ENCODE data around the gene MASP1.
"Not testable (repeated sequence)": the region's sequence is repeated elsewhere in the genome, so short reads cannot be mapped to it uniquely, and the experiment has no call there.

Gene MASP1

DNA sequence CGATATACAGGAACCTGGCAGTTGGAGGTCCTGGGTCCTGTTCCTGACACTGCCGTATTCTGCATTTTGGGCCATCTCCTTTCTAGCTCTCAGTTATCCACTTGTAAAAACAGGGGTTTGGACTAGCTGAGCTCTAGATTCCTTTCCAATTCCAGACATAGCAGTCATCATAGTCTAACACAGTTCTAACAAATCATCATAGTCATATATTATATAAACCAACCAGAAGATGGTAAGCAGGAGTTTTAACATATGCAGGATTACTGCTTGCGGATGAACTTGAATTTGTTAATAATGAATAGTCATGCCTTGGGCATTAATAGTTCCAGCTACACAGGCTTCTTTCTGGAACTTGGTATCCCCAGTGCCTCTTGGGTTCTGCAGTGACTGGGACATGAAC is 26.6 kb downstream of the MASP1 start:
- no peak for DNase-seq

DNA sequence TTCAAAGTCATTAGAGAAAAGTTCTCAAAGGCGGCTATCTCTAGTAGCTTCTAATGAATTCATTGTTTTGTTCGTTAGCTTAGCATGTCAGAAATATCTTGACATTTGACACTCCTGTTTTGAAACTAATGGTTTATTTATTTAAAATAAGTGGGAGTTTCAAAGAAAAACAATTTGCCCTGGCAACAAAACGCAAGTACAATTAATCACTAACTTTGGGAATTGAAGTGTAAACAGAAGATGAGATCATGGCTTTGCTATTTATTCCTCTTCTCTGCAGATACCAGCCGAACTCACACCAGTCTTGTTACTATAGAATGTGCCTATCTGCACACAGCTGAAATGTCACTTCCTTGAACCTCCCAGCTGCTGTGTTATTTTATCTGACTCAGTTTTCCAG is 27.5 kb downstream of the MASP1 start:
- DNase-seq: no peak

DNA sequence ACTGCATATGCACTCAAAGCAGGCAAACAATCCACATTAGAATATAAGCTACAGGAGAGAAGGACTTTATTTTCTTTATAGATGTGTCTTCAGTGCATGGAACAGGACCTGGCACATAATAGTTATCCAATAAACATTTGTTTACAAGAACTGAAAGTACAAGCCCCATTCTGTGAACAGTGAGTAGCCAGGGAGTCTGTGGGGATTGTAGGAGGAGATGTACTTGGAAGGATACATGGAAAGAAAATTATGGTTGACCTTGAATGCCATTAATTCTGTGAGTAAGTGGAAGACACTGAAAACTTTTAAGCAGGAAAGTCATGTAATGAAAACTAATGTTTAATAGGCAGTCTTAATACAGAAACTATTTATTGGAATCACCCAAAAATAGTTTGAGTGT is 28.3 kb downstream of the MASP1 start:
- no peak for DNase-seq

DNA sequence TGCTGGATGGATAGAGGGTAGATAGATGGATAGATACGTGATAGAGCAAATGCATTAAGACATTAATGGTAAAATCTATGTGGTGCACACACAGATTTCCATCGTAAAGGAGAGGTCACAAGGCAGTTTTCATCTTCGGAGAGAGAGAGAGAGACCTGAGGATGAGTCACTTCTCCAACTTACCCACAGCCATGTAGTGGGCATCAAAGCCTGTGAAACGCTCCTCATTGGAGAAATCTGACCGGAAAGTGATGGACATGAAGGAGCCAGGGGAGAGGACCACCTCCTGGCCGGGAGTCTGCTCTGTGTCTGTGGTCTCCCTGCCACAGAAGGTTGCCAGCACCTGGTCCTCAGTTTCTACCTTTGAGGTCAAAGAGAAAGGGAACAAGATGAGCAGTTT is 29.2 kb downstream of the MASP1 start:
- no peak for DNase-seq

DNA sequence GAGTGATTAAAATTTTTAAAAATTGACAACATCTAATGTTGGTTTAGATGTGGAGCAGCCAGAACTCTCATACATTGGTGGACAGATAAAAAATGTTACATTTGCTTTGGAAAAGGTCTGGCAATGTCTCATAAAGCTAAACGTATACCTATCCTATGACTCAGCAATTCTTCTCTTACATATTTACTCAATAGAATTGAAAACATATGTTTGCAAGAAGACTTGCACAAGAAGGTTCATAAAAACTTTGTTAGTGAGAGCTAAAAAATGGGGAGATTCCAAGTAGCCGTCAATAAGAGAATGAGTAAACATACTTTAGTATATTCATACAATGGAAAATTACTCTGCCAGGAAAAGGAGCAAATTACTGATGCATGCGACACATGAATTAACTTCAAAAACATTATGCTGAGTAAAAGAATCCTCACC is 30.0 kb downstream of the MASP1 start:
- no peak for DNase-seq

DNA sequence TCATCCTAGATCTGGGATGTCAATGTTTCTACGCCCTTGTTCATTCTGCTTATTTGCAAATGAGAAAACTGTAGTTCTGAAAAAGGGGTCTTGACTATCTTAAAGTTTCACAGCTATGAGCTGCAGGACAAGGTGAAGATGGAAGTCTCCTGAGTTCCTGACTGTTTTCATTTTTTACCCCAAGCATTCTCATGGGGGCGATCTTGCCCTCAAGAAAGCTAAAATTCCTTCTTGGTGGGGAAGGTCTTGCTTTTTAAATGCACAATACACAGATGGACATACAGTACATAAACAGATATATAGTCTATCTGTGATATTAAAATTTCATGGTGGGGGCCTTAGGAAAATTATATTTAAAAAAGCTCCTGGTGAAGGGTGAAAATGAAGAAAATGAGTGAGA is 32.4 kb downstream of the MASP1 start:
- no peak for DNase-seq

DNA sequence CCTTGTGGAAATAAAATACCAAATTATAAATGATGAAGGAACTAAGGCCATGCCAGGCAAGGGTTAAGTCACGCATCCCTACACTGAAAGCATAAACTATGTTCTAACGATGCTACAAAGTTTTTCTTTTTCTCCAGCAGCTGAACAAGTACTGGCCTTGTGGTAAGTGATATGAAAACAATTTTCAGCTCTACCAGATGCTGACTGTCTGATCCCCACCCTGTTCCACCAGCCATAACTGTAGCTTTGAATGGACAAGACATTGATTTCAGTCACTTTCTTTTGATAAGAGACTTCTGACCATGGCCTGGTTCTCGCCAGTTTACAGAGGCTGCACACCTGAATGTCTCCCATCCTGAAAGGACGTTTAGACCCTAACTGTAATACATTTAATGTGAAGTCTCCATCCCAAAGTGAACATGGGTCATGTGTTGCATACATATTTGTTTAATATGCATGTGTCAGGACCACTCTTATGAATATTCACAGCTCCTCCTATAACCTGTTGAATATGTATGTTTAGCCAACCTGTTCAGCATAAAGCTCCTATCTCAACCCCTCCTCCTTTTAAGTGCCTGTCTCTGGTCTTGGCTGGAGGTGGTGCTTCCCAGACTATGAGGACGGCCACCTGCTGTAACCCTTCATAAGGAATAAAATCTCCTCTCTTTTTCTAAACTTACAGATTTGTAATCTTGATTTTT is 33.4 kb downstream of the MASP1 start:
- no peak for DNase-seq

DNA sequence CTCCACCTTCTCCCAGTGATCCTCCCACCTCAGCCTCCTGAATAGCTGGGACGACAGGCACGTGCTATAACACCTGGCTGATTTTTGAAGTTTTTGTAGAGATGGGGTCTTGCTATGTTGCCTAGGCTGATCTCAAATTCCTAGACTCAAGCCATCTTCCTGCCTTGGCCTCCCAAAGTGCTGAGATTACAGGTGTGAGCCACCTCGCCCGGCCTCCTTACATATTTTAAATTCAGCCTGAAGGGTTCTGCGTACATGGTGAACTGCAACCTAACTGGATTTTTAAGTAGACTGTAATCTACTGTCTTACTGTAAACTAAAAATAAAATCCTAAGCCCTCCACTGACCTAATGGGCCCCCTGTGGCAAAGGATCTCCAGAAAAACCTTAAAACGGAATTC is 34.1 kb downstream of the MASP1 start:
- DNase-seq: no peak

DNA sequence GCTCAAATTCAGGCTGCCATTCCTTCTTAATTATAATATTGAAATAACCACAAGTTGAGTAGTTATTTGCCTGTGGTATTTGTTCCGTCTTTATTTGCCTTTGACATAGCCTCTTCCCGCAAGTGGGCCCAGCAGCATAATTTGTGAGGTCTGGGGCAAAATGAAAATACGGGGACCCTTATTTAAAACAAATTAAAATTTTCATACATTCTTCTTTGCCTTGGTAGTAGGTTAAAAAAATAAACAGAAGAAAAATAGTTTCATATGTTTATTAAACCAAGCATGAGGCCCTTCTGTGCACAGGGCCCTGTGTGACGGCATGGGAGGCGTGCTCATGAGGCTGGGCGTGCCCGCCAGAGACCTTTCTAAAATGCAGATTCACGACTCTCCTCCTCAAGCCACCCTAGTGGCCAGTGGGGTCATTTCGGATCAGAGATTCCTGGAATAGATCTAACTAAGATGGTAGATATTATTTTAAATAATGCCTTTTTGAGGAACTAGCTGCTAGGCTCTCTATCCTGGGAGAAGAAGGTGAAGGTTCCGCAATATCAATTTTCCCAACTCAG is 35.4 kb downstream of the MASP1 start:
- DNase-seq: no peak

DNA sequence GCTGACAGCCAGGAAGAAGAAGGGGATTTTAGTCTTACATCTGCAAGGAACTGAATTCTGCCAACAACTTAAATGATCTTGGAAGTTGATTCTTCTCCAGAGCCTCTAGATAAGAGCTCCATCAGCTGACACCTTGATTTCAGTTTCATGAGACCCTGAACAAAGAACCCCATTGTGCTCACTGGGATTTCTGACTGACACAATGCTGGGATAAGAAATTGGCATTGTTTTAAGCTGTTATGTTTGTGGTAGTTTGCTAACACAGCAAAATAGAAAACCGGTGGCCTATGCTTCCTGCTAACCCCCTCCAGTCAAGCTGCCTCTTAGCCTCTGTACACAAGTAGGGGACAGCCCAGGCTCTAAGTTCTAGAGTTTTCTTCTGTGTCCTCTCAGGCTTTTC is 36.2 kb downstream of the MASP1 start:
- no peak for DNase-seq

DNA sequence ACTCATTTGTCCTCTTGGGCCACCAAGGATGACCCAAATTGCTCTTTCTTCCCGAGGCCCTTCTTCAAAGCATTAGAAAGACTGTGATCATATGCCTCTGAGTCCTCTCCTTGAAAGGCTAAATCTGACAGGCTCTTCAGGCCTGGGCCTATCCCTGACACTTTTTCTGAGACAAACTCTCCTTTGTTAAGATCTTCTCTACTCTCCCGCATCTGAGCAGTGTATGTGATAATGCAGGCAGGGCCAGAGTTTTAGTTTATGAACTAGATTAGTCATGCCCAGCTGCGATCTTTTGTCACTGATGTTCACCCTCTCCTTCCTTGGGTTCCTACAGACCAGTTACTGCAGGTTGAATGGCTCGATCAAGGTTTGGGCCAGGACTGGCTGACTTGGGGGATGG is 39.2 kb downstream of the MASP1 start:
- DNase-seq: no peak

DNA sequence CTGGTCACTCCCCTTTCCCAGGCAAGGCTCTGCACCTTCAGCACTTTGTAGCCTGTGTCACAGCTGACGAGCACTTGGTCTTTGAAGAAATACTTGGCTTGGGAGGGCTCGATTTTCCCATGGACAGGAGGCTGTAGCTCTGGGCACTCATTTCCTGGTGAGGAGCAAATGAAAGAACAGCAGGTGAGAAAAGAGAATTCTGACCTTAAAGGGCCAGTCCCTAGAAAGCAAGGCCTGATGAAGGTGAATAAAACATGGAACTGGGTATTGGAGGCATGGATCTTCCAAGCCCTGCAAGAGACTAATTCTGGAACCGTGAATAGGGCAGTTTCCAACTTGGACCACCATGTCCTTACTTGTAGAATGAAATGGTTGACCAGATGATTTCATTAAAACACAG is 39.9 kb downstream of the MASP1 start:
- no peak for DNase-seq

DNA sequence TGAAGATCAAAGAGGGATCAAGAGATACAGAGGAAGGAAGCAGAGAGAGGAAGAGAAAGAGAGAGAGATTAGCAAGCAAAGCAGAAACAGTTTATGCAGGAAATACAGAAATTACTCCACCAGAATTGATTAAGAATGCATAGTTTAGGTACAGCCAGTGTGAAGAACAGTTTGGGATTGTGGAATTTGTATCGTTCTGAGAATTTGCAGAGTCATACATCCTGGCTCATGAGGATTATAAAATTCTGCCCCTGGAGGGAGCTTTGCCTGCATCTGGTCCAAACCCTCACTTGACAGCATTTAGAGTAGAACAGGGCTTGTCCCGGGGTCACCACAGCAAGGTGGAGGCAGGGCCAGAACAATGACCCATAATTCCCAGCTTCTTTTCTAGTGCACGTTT is 44.1 kb downstream of the MASP1 start:
- DNase-seq: no peak

DNA sequence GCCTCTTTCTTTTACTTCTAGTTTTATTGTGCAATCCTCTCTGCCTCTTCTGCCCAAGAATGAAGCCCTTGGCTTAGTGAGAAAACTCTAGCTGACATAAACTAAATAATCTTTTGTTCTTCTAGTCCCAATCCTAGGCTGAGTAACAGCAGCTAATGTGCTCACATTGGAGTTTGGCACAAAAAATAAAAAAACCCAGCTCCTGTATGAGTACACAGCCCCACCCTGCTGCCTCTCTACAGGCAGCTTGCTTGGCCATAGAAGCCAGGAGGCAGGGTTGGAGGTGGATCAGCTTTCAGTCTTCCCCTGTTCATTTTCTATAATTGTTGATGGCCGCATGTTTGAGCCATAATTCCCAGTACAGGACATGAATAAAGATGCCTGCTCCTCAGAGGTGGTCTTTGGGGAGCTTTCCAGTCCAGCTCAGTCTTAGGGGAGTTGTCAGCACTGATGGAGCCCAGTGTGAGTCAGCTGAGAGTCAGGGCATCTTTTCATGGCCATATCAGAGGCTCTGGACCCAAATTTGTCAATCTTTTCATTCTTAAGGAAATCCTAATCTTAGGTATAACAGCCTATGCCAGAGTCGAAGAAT is 47.5 kb downstream of the MASP1 start:
- no peak for DNase-seq

DNA sequence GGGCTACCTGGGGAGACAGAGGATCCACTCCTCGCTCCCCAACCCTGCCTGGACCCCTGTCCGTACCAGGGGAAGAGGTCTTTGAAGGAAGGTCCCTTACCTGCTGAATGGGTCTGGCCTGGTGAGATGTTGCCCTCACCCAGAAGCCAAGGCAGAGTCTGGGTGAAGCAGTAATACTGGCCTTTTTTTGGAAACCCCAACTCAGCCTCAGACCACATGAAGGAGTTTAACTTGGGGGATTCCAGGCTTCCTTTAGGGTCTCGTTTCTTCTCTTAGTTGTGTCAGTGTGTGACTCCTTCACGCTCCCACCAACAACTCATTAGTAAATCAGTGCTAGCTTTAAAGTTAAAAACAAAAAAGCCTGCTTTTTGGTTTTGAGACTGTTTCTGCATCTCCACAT is 48.6 kb downstream of the MASP1 start:
- no peak for DNase-seq

DNA sequence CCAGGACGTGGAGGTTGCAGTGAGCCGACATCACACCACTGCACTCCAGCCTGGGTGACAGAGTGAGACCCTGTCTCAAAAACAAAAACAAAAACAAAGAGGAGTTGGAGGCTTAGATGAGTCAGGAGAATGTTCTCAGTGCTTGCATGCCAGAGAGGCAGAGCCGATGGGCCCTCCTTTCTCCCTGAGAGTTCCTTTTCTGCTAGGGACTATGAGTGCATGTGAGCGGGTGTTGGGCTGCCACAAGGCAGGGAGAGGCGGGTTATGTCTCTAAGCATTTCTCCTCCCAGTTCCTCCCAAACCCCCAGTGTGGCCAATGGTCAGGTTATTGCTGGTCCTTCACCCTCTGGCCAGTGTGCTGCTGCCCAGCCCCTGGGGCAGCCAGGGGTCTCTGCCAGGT is 49.1 kb downstream of the MASP1 start:
- DNase-seq: no peak

DNA sequence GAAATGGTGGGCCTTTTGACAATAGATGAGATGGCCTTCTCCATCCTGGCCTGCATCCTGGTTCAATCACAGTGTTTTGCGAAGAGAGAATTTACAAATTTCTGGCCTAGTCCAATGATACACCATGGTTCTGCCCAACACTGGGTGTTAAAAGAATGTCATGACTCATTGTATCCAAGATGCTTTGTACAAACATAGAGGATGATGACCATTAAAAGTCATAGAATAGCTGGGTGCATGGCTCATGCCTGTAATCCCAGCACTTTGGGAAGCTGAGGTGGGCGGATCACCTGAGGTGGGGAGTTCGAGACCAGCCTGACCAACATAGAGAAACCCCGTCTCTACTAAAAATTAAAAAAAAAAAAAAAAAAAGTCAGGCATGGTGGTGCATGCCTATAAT is 52.7 kb downstream of the MASP1 start:
- DNase-seq: not testable (repeated sequence)

DNA sequence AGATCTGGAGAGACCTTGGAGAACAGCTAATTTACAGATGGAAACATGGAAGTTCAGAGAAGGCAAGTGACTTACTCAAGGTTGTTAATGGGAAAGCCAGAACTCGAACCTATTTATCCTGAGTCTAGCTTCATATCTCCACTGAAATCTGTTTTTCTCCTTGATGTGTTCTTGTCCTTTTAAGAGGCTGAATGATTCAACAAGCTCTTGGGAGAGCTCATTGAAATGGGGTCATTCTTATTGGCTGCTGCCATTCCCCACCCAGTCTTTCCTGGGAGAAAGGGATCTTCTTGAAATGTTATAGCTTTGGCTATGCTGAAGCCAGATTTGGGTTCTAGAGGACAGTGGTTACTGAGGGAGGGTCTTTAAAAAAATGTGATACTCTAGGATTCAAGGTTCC is 53.3 kb downstream of the MASP1 start:
- no peak for DNase-seq

DNA sequence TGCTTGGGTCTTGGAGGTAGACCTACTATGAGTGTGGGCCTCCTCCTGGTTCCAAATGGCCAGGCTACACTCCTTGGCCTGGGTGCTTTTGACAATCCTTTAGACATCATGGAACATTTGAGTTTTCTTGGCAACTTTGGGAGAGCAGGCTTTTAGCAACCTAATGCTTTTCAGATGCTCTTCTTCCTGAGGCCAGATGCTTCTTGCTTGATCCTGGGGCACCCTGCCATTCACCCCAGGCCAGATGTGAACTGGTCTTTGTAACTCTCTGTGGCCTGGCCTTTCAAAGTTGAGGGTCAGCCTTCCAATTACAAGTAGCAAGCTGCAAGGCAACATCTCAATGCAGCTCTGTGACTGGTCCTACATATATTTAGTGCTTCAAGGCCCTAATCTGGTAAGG is 53.8 kb downstream of the MASP1 start:
- no peak for DNase-seq

DNA sequence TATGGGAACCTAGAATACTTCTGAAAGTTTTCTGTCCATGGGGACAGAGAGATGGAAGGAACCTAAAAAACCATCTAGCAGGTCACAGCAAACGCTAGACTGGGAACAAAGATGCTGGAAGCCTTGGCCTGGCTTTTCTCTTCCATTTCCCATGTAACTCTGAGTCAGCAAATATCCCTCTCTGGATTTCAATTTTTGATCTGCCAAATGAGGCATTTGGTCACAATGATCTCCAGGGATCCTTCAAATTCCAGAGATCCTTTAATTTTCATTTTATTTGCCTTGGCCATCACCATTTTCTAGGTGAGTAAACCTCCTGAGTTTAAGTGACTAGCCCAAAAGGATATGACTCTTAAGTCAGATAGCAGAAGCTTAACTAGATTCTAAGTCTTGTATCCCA is 54.6 kb downstream of the MASP1 start:
- no peak for DNase-seq

DNA sequence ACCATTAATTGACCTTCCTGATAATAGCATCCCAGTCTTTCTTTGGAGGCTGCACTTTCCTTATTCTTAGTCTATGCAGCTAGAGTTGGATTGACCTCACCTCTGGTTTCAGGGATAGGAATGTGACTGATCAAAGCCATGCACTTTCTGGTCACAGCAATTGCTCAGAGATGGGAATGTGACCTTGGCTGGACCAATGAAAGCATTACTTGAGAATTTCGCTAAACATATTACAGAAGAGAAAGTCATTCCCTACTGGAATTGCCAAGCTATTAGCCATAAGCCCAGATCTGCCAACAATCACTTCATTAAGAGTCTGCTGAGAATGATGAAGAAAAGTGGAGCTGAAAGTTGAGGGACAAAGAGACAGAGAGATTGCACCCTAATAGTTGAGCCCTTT is 61.5 kb downstream of the MASP1 start:
- no peak for DNase-seq

DNA sequence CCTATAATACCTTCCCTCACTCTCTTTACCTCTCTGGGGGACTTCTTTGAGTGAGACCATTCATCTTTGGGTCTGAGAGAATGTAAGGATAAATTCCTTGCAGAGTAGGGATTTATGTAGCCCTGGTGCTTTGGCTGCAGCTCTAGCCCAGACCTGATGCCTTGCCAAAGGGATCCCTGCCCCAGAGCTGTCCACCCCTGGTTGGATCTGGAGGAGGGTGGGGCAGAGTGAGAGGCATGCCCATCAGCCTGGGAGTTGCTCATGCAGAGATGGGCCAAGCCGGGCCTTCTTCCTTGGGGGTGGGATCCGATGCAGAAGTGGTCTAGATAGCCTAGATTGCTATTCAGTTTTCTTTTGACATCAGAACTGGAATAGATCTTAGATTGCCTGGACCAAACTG is 62.8 kb downstream of the MASP1 start:
- DNase-seq: no peak

DNA sequence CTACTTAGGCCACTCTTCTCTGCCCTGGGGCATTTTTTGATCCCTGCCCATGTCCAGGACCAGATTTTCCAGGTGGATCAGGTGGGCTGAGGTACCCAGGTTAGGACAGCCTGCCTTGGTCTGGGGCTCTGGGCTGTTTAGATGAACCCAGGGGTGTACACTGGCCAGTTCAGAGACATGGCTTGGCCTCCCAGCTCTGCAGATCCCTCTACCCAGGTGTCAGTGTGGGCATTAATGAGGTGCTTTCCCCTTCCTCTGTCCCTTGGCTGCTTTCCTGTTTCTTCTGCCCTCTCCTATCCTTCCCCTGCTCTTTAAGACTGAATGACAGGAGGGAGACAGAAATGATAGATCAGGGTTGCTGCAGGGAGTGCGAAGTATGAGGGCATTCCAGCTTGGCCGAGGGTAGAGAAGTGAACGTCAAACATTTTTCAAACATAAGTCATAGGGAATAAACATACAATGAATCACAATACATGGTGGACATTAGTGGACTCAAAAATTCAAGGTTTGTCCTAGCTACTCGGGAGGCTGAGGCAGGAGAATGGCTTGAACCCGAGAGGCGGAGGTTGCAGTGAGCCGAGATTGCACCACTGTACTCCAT is 63.8 kb downstream of the MASP1 start:
- DNase-seq: no peak

DNA sequence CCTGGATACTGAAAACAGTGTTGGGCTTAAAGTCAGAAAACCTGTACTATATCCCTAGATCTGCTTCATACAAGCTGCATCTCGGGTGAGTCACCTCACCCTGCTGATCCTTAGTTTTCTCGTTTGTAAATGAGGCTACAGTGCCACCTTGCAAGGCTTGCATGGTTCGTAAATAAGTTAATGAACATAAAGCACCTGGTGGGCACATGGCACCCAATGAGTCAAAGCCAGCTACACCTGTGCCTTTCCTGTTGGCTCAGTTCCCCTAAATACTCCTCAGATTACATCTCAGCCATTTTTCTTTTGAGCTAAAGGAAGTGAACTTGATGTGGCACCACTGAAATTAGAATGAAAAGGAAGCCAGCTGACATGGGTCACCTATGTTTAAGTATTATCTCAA is 67.7 kb downstream of the MASP1 start:
- DNase-seq: peak; percentile 50

DNA sequence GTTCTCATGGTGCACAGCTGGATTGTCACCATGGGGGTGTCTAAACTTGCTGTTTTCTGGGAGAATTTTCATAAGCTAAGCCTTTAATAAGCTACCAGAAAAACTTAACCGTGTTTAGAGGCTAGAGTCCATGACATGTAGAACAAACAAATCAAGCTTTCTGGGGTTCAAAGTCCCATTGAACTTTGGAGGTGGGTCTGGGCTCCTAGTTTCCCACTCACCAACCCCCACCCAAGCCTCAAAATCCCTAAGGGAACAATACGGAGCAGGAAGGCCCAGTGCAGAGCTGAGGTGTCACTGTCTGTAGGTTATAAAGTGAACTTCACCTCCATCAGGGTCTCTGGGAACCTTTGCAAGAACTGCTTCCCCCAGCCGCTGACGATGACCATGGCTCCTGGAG is 68.7 kb downstream of the MASP1 start:
- no peak for DNase-seq

All from NCI-H2171 treated with DMSO at 0.1 percent for 48 hours (cell line).